ENCODE results near the gene KRTAP19-4. TPM values are rescaled to one million over a fixed set of nuclear protein-coding genes. Genes with fewer than 3 reads are reported as not detected.

Gene KRTAP19-4
- polyA plus RNA-seq, 3 donors = not detected

GRCh38 chr21:30482130-30482529 lies 14.8 kb downstream of the KRTAP19-4 start:
- no peak overlapping the region for H3K9ac ChIP-seq (ENCODE audit: insufficient read depth, low read length, poor library complexity, severe bottlenecking)
- no peaks in the 10 kb centered on the region for H3K27me3 Mint-ChIP-seq (ENCODE audit: low read depth in 3 of 3)
- H3K9me3 ChIP-seq (replicated peaks in 1 of 2; ENCODE audit: control insufficient read depth in 1 of 2, insufficient read depth in 1 of 2, low read length in 2 of 2) = peaks cover 17% of the 10 kb centered on the region in 2 donors
- no peaks in the 10 kb centered on the region for H3K4me1 ChIP-seq (ENCODE audit: control insufficient read depth in 1 of 2, insufficient read depth in 2 of 2, low read length in 2 of 2)
- H4K20me1 ChIP-seq (ENCODE audit: insufficient read depth, low read length) = no peaks in the 10 kb centered on the region
- H3K4me2 ChIP-seq (replicated peaks; ENCODE audit: extremely low read depth, low read length, poor library complexity, severe bottlenecking) = no peak overlapping the region
- H3K27ac Mint-ChIP-seq = no peak overlapping the region
- H3K27ac ChIP-seq (ENCODE audit: low read depth in 1 of 2, low read length in 2 of 2) = no peak overlapping the region
- no peaks in the 10 kb centered on the region for H3K36me3 ChIP-seq (replicated peaks in 1 of 2; ENCODE audit: control insufficient read depth in 1 of 2, insufficient read depth in 2 of 2, low read length in 2 of 2)
- H3K4me1 Mint-ChIP-seq = no peaks in the 10 kb centered on the region
- no peak for DNase-seq
- H2AFZ ChIP-seq (ENCODE audit: insufficient read depth, low read depth, low read length, poor library complexity, severe bottlenecking) = no peak overlapping the region
- TF ChIP-seq CTCF (IDR thresholded peaks at IDR 0.05) = no peak
- H3K9me3 Mint-ChIP-seq = peaks cover 3 to 18% (median 13%) of the 10 kb centered on the region in 7 donors
- intact Hi-C loops (cut with micrococcal nuclease) = no loop called here
- H3K79me2 ChIP-seq (ENCODE audit: insufficient read depth, low read length) = no peaks in the 10 kb centered on the region
- no peak overlapping the region for H3K4me3 Mint-ChIP-seq
- no peaks in the 10 kb centered on the region for H3K36me3 Mint-ChIP-seq
- H3K4me3 ChIP-seq (replicated peaks in 1 of 3; ENCODE audit: low read depth in 2 of 3, low read length in 3 of 3) = no peak overlapping the region
- no peaks in the 10 kb centered on the region for H3K27me3 ChIP-seq (ENCODE audit: control insufficient read depth in 2 of 2, insufficient read depth in 2 of 2, low read length in 2 of 2)
- WGBS (ENCODE audit: insufficient coverage) = no CpG with 5 or more reads among the region's 2 CpGs

- Histone ChIP-seq H3K27ac (ENCODE audit: low read depth in 1 of 2, low read length in 2 of 2) (no peak within 1 kb of the TSS), H3K4me1 (ENCODE audit: control insufficient read depth in 1 of 2, insufficient read depth in 2 of 2, low read length in 2 of 2) (no peaks in the 10 kb centered on the region), H3K4me2 (replicated peaks; ENCODE audit: extremely low read depth, low read length, poor library complexity, severe bottlenecking) (no peak within 1 kb of the TSS), H3K36me3 (replicated peaks in 1 of 2; ENCODE audit: control insufficient read depth in 1 of 2, insufficient read depth in 2 of 2, low read length in 2 of 2) (no peaks in the 10 kb centered on the region), H3K9ac (ENCODE audit: insufficient read depth, low read length, poor library complexity, severe bottlenecking) (no peak within 1 kb of the TSS), H4K20me1 (ENCODE audit: insufficient read depth, low read length) (no peaks in the 10 kb centered on the region), H3K27me3 (ENCODE audit: control insufficient read depth in 2 of 2, insufficient read depth in 2 of 2, low read length in 2 of 2) (no peaks in the 10 kb centered on the region), H3K4me3 (replicated peaks in 1 of 3; ENCODE audit: low read depth in 2 of 3, low read length in 3 of 3) (no peak within 1 kb of the TSS), H3K79me2 (ENCODE audit: insufficient read depth, low read length) (no peaks in the 10 kb centered on the region), H2AFZ (ENCODE audit: insufficient read depth, low read depth, low read length, poor library complexity, severe bottlenecking) (no peak within 1 kb of the TSS), H3K9me3 (replicated peaks in 1 of 2; ENCODE audit: control insufficient read depth in 1 of 2, insufficient read depth in 1 of 2, low read length in 2 of 2) (peaks cover under 1 to 5% of the 10 kb centered on the region in 2 donors)
- no peak for TF ChIP-seq CTCF (IDR thresholded peaks at IDR 0.05)
- H3K4me1 Mint-ChIP-seq = no peaks in the 10 kb centered on the region
- intact Hi-C loops (cut with micrococcal nuclease) = no loop called here
- no peak for DNase-seq
- no peak within 1 kb of the TSS for H3K4me3 Mint-ChIP-seq
- WGBS (ENCODE audit: insufficient coverage) = 94% methylated on average over 3 of the region's 7 CpGs
- H3K36me3 Mint-ChIP-seq = no peaks in the 10 kb centered on the region
- H3K9me3 Mint-ChIP-seq = peaks cover 0 to 3% (median 0%) of the 10 kb centered on the region in 7 donors
- no peaks in the 10 kb centered on the region for H3K27me3 Mint-ChIP-seq (ENCODE audit: low read depth in 3 of 3)
- H3K27ac Mint-ChIP-seq = no peak within 1 kb of the TSS
Observed at GRCh38 chr21:30480145-30480544, 16.8 kb downstream of the KRTAP19-4 start, which contains the start of gene KRTAP19-1. Gene KRTAP19-1 (minus strand): TSS chr21:30480367. CDS start chr21:30480317, 50 bp downstream.

Measured in CD14-positive monocyte (primary cell).